ENCODE measurements around the gene ASTN2. TPM values are rescaled to one million over a fixed set of nuclear protein-coding genes. Genes with fewer than 3 reads are reported as not detected.

Gene ASTN2
- total RNA-seq, 2 donors from 2014 or later: 3.7 to 4.8 TPM

DNA sequence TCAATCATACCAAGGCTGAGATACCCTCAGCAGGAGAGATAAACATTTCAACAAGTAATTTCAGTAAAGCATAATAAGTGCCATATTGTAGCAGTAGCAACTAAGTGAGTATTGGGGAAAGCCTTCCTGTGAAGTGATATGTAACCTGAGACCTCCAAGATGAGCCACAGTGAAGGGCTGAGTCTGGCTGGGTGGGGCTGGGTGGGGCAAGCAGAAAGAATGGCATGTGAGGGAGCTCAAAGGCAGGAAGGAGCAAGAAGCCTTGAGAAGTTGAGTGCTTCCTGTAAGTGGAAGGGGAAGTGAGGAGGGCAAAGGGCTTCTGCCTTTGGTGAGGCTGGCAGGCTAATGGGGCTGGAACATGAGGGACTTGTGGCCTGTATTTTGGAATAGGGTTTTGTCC lies 19.7 kb upstream of the ASTN2 start:
- DNase-seq (no peak), ATAC-seq (no peak)
- H3K27me3 Mint-ChIP-seq: no peaks in the 10 kb centered on the region
- no peaks in the 10 kb centered on the region for H3K4me1 Mint-ChIP-seq
- H3K27ac Mint-ChIP-seq: no peak overlapping the region
- no peaks in the 10 kb centered on the region for H3K36me3 Mint-ChIP-seq (ENCODE audit: low read depth)
- no peak overlapping the region for H3K4me3 Mint-ChIP-seq
- no peaks in the 10 kb centered on the region for H3K9me3 ChIP-seq (ENCODE audit: control insufficient read depth, low read length, poor library complexity, severe bottlenecking)

DNA sequence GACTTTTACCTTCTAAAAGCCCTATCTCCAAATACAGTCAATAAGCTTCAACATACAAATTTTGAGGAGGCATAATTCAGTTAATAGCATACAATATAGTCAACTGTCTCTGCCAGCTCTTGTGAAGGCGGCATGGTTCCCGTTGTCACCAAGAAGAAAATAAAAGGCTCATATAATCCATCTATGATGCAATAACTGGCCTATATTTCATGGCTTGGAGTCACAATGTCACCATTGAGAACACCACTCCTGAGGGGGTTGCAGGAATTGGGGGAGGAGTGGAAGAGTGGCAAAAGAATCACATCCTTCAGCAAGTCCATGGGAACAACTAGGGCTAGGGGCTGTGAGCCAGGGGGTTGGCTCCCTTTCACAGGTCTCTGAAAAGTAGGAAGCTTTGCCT lies 16.0 kb upstream of the ASTN2 start:
- ATAC-seq: no peak

DNA sequence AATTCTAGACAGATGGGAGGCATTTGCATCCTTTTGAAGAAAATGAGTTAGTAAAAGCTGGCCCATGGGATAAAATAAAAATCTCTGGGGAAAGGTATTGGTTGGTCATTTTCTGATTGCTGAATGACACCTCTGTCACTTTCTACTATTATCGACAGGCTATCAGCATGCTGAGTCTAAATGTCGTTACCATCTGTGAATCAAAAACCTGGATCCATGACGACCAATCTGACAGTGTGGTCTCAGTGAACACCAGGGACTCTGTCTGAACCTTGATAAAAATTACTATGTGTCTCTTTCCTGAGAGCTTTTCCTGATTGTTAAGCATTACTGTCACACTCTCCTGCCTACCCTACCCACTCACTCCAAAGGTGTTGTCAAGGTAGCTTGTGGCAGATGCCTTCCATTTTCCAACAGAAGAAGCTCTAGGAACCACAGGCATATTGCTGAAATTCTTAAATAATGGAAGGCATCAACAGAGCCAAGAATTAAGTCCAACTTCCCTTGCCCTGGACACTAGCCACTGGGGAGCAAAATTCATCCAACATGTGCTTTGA lies 12.6 kb upstream of the ASTN2 start:
- no peaks in the 10 kb centered on the region for H3K4me1 Mint-ChIP-seq
- H3K4me3 Mint-ChIP-seq: no peak overlapping the region
- H3K27me3 Mint-ChIP-seq: no peaks in the 10 kb centered on the region
- DNase-seq: no peak
- no peak for ATAC-seq
- no peak overlapping the region for H3K27ac Mint-ChIP-seq
- no peaks in the 10 kb centered on the region for H3K9me3 ChIP-seq (ENCODE audit: control insufficient read depth, low read length, poor library complexity, severe bottlenecking)
- H3K36me3 Mint-ChIP-seq (ENCODE audit: low read depth): no peaks in the 10 kb centered on the region

More for the DNA sequence above, 16.0 kb upstream of the ASTN2 start:
- Mint-ChIP-seq H3K4me1 (no peaks in the 10 kb centered on the region), H3K36me3 (ENCODE audit: low read depth) (no peaks in the 10 kb centered on the region), H3K4me3 (no peak overlapping the region), H3K27ac (no peak overlapping the region), H3K27me3 (no peaks in the 10 kb centered on the region)
- no peaks in the 10 kb centered on the region for H3K9me3 ChIP-seq (ENCODE audit: control insufficient read depth, low read length, poor library complexity, severe bottlenecking)
- DNase-seq: no peak

- H3K27ac Mint-ChIP-seq: no peak overlapping the region
- no peaks in the 10 kb centered on the region for H3K36me3 Mint-ChIP-seq (ENCODE audit: low read depth)
- no peaks in the 10 kb centered on the region for H3K9me3 ChIP-seq (ENCODE audit: control insufficient read depth, low read length, poor library complexity, severe bottlenecking)
- H3K4me3 Mint-ChIP-seq: no peak overlapping the region
- no peak for ATAC-seq
- no peak for DNase-seq
- no peaks in the 10 kb centered on the region for H3K4me1 Mint-ChIP-seq
- H3K27me3 Mint-ChIP-seq: no peaks in the 10 kb centered on the region
Measured at GRCh38 chr9:117425566-117425965, 10.7 kb upstream of the ASTN2 start.

DNA sequence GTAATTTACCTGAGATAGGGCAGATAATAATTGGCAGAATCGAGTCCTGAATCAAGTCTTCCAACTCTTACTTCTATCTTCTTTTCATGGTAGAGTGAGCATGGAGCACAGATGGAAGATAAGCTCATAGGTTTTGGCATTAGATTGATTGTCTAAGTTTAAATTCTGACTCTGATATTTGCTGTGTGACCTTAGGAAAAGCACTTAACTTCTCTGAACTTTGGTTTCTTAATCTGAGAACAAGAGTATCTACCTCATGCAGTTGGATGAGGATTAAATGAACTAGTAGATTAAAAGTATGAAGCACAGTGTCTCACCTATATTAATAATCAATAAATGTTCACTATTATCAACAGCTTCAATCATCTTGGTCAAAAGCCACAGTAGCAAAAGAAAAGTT lies 9.4 kb upstream of the ASTN2 start:
- DNase-seq: no peak
- H3K27ac Mint-ChIP-seq: no peak overlapping the region
- no peaks in the 10 kb centered on the region for H3K36me3 Mint-ChIP-seq (ENCODE audit: low read depth)
- H3K4me3 Mint-ChIP-seq: no peak overlapping the region
- ATAC-seq: no peak
- H3K4me1 Mint-ChIP-seq: no peaks in the 10 kb centered on the region
- H3K9me3 ChIP-seq (ENCODE audit: control insufficient read depth, low read length, poor library complexity, severe bottlenecking): no peaks in the 10 kb centered on the region
- no peaks in the 10 kb centered on the region for H3K27me3 Mint-ChIP-seq

GRCh38 chr9:117418111-117418510 lies 3.3 kb upstream of the ASTN2 start:
- ATAC-seq (no peak), DNase-seq (no peak)
- Mint-ChIP-seq H3K27me3 (peaks cover 2% of the 10 kb centered on the region), H3K4me3 (no peak overlapping the region), H3K4me1 (no peaks in the 10 kb centered on the region), H3K36me3 (ENCODE audit: low read depth) (peaks cover 2% of the 10 kb centered on the region), H3K27ac (no peak overlapping the region)
- H3K9me3 ChIP-seq (ENCODE audit: control insufficient read depth, low read length, poor library complexity, severe bottlenecking): no peaks in the 10 kb centered on the region

DNA sequence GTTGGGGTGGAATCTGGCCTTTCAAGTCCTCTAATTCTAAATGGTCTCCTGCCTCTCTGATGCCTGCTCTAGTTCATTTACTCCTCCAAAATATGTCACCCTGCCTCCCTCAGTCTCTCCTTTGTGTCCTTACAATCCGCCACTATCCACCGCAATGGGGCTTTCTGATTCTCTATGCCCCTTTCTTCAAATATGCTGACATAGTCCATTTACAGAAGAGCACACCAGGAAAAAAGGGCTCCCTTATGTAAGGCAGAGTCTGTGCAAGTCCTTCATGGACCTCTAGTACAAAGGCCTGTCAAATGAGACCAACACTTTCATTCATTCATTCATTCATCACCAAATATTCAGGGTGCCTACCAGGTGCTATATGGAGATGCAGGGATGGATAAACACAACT lies 2.0 kb upstream of the ASTN2 start:
- no peaks in the 10 kb centered on the region for H3K4me1 Mint-ChIP-seq
- H3K27me3 Mint-ChIP-seq: peaks cover 7% of the 10 kb centered on the region
- ATAC-seq (no peak), DNase-seq (no peak)
- peaks cover 2% of the 10 kb centered on the region for H3K36me3 Mint-ChIP-seq (ENCODE audit: low read depth)
- H3K27ac Mint-ChIP-seq: no peak overlapping the region
- no peaks in the 10 kb centered on the region for H3K9me3 ChIP-seq (ENCODE audit: control insufficient read depth, low read length, poor library complexity, severe bottlenecking)
- no peak overlapping the region for H3K4me3 Mint-ChIP-seq

- Mint-ChIP-seq H3K4me1 (no peaks in the 10 kb centered on the region), H3K27ac (no peak overlapping the region), H3K27me3 (peaks cover 7% of the 10 kb centered on the region), H3K36me3 (ENCODE audit: low read depth) (peaks cover 2% of the 10 kb centered on the region), H3K4me3 (no peak overlapping the region)
- ATAC-seq: no peak
- H3K9me3 ChIP-seq (ENCODE audit: control insufficient read depth, low read length, poor library complexity, severe bottlenecking): no peaks in the 10 kb centered on the region
- DNase-seq: no peak
Measured at GRCh38 chr9:117415358-117415914, 579 bp upstream of the ASTN2 start.

DNA sequence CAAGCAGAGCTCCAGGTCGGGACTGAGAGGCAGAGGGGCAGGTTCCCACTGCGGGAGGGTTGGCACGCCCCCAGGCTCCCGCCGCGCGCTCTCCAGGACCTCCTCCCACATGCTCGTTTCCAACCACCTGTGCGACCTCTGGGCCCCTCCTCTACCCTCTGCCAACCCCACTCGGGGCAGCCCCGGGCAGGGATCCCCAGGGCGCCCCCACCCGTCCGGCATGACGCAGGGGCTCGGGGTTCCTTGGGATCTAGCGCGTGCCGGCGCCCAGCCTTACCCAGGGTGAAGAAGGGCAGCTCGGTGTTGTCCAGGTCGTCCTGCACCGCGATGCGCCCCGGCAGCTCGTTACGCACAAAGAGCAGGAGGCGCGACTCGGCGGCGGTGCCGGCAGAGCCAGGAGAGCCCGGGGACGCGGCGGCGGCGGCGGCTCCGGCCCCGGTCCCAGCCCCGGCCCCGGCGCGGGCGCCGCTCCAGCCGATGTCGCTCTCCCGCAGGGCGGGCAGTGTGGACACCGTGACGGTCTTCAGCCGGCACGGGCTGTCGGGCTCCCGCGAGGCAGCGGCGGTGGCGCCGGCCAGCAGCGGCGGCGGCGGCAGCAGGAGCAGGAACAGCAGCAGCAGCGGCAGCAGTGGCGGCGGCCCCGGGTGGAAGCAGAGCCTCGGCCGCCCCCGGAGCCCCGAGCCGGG lies 494 bp downstream of the ASTN2 start:
- no peak for ATAC-seq

DNA sequence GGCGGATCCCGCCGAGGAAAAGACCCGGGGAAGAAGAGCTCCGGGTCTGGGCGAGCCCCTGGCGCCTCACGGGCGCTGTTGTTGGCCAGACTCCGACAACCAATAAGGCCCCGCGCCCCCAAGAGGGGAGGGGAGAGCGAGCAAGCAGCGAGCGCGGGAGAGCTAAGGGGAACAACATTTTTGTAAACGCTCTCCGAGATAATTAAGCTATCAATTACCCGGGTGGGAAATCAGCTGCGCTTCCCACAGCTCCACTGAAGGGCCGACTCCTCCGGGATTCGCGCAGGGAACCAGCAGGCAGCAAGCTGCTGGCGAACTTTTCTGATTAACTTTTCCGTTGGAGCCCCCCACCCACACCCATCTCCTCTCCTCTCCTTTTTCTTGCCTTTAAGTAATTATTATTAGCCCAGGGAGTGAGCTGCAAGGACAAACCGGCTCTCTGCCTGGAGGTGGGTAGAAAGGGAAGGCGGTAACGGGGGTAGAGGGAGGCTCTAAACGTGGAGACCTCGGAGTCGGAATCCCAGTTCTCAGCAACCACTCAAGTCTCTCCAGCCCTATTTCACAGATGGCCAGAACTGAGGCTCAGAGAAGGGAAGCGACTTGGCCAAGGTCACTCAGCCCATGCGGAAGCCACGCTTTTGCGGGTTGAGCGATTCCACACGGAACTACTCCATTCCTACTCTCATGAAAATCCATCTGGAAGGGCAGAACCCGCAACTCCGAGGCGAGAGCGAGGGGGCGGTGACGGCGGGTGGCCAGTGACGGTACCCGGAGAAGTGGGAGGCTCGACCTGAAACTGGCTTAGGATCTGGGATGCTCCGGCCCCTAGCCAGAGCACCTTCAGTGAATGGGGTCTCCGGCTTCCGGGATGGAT lies 1.3 kb downstream of the ASTN2 start:
- no peak overlapping the region for H3K4me3 Mint-ChIP-seq
- no peaks in the 10 kb centered on the region for H3K4me1 Mint-ChIP-seq
- H3K27me3 Mint-ChIP-seq: peaks cover 7% of the 10 kb centered on the region
- H3K27ac Mint-ChIP-seq: no peak overlapping the region
- peaks cover 2% of the 10 kb centered on the region for H3K36me3 Mint-ChIP-seq (ENCODE audit: low read depth)
- H3K9me3 ChIP-seq (ENCODE audit: control insufficient read depth, low read length, poor library complexity, severe bottlenecking): no peaks in the 10 kb centered on the region
- ATAC-seq (no peak), DNase-seq (no peak)

More for the DNA sequence above, 494 bp downstream of the ASTN2 start:
- no peak overlapping the region for H3K4me3 Mint-ChIP-seq
- DNase-seq: no peak
- H3K27ac Mint-ChIP-seq: no peak overlapping the region
- H3K27me3 Mint-ChIP-seq: peaks cover 7% of the 10 kb centered on the region
- no peaks in the 10 kb centered on the region for H3K9me3 ChIP-seq (ENCODE audit: control insufficient read depth, low read length, poor library complexity, severe bottlenecking)
- no peaks in the 10 kb centered on the region for H3K4me1 Mint-ChIP-seq
- H3K36me3 Mint-ChIP-seq (ENCODE audit: low read depth): peaks cover 2% of the 10 kb centered on the region

DNA sequence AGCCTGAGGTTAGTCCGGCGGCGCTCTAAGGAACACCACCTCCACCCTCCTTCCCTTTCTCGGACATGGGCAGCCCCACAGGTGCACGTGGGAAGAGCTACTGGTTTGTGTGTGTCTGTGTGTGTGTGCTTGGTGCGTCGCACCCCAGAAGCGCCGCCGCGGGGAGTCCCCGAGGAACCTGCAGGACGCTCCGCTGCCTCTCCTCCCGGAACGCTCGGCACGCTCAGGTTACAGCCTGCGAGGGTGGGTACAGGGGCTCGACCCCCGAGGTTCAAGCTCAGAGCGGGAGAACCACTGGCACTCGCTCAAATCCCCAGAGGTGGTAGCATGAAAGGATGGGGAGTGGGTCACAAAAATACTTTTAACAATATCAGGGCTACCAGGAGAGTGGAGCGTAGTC lies 2.0 kb downstream of the ASTN2 start:
- no peak overlapping the region for H3K4me3 Mint-ChIP-seq
- peaks cover 2% of the 10 kb centered on the region for H3K36me3 Mint-ChIP-seq (ENCODE audit: low read depth)
- H3K27ac Mint-ChIP-seq: no peak overlapping the region
- no peaks in the 10 kb centered on the region for H3K4me1 Mint-ChIP-seq
- peaks cover 7% of the 10 kb centered on the region for H3K27me3 Mint-ChIP-seq
- no peak for ATAC-seq
- H3K9me3 ChIP-seq (ENCODE audit: control insufficient read depth, low read length, poor library complexity, severe bottlenecking): no peaks in the 10 kb centered on the region
- DNase-seq: no peak

DNA sequence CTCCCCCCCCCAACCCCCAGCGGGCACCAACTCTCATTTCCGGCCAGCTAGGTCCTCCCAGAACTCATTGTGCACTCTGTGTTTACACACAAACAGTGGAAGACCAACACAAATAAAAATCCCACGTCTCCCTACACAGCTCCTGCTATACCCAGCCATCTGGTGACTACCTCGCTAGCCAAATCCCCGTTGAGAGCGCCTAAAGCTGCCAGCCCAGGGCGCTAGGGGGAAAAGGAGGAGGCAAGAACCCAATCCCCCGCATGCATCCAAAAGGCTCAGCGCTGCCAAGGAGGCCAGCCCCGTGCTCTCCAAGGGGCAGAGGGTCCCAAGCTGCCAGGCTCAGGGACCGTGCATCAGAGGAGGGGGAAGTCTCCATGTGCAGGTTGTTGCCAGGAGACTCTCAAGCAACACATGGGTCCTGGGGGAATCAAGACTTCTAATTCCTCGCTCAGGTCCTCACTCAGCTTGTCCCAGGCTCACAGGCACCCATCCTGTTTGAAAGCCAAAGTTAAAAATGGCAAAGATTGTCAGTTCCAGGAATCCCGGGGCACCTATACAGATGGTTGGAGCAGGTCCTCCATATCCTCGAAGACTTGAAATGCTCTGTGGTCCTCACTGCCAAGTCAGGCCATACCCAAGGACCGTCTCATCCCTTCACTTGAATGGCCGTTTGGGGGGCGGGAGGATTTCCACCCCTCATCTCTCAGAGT lies 2.7 kb downstream of the ASTN2 start:
- no peak for DNase-seq
- Mint-ChIP-seq H3K4me1 (no peaks in the 10 kb centered on the region), H3K27ac (no peak overlapping the region), H3K4me3 (no peak overlapping the region), H3K36me3 (ENCODE audit: low read depth) (peaks cover 2% of the 10 kb centered on the region), H3K27me3 (peaks cover 7% of the 10 kb centered on the region)
- no peaks in the 10 kb centered on the region for H3K9me3 ChIP-seq (ENCODE audit: control insufficient read depth, low read length, poor library complexity, severe bottlenecking)
- no peak for ATAC-seq

GRCh38 chr9:117411547-117411946 lies 3.3 kb downstream of the ASTN2 start:
- ATAC-seq (no peak), DNase-seq (no peak)
- Mint-ChIP-seq H3K4me3 (no peak overlapping the region), H3K4me1 (no peaks in the 10 kb centered on the region), H3K27ac (no peak overlapping the region), H3K36me3 (ENCODE audit: low read depth) (peaks cover 2% of the 10 kb centered on the region), H3K27me3 (peaks cover 7% of the 10 kb centered on the region)
- no peaks in the 10 kb centered on the region for H3K9me3 ChIP-seq (ENCODE audit: control insufficient read depth, low read length, poor library complexity, severe bottlenecking)
